ENCODE results near the gene PSMD6.

- TF ChIP-seq TAF1 (IDR thresholded peaks at IDR 0.05; ENCODE audit: borderline replicate concordance, low read depth, low read length) (no peak), PKNOX1 (IDR thresholded peaks at IDR 0.05) (no peak)
- TF ChIP-seq, protein P1, sequence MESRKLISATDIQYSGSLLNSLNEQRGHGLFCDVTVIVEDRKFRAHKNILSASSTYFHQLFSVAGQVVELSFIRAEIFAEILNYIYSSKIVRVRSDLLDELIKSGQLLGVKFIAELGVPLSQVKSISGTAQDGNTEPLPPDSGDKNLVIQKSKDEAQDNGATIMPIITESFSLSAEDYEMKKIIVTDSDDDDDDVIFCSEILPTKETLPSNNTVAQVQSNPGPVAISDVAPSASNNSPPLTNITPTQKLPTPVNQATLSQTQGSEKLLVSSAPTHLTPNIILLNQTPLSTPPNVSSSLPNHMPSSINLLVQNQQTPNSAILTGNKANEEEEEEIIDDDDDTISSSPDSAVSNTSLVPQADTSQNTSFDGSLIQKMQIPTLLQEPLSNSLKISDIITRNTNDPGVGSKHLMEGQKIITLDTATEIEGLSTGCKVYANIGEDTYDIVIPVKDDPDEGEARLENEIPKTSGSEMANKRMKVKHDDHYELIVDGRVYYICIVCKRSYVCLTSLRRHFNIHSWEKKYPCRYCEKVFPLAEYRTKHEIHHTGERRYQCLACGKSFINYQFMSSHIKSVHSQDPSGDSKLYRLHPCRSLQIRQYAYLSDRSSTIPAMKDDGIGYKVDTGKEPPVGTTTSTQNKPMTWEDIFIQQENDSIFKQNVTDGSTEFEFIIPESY (IDR thresholded peaks at IDR 0.05): no peak
Measured at GRCh38 chr3:63990733-63991132, 32.6 kb downstream of the PSMD6 start.
